ENCODE measurements around the gene ARHGAP1. TPM values are rescaled to one million over a fixed set of nuclear protein-coding genes. Genes with fewer than 3 reads are reported as not detected.

Gene ARHGAP1
- total RNA-seq, 1 experiment from 2014 or later = 43.5 TPM

DNA sequence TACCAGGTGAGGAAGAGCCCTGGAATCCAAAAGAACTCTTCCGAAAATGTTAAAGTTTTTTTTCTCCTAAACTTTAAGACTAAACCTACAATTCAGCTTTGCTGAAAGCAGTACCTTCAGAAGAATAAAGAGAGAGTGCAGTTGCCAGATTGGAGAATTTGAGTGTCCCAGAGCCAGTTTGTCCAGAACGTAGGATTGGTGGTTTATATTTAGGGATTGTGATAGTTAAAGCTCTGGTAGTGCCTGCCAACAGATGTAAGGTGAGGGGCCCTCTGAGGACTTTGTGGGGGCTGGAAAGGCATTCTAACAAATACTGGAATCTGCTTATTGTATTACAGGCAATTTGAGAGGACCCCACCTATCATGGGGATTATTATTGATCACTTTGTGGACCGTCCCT is 43.2 kb downstream of the ARHGAP1 start:
- Histone ChIP-seq H3K9me3 (ENCODE audit: control insufficient read depth, insufficient read depth, low read depth, low read length) (no peaks in the 10 kb centered on the region), H3K4me3 (ENCODE audit: low read depth in 2 of 2, low read length in 2 of 2) (no peak overlapping the region), H3K36me3 (ENCODE audit: control insufficient read depth, insufficient read depth, low read length) (no peaks in the 10 kb centered on the region; the same call in 1 of the 2 replicates), H3K27me3 (ENCODE audit: control insufficient read depth, insufficient read depth, low read length) (no peaks in the 10 kb centered on the region), H3K4me1 (ENCODE audit: control insufficient read depth, insufficient read depth, low read length) (no peaks in the 10 kb centered on the region), H3K27ac (ENCODE audit: low read length) (no peak overlapping the region)
- DNase-seq (ENCODE audit: low read depth, low spot score) (no peak), ATAC-seq (no peak)
- CTCF ChIA-PET = no interaction called here
- intact Hi-C loops (cut with micrococcal nuclease; ENCODE audit: unreplicated experiment) = no loop called here
- POLR2A ChIA-PET = no interaction called here
- TF ChIP-seq TCF7L2 (IDR thresholded peaks at IDR 0.05; ENCODE audit: low read depth, low read length) (no peak), POLR2AphosphoS5 (IDR thresholded peaks at IDR 0.05; ENCODE audit: low read depth, low read length) (no peak), SIN3A (IDR thresholded peaks at IDR 0.05; ENCODE audit: borderline replicate concordance, insufficient read depth, low read depth, low read length) (no peak)
- TF ChIP-seq, protein P1, sequence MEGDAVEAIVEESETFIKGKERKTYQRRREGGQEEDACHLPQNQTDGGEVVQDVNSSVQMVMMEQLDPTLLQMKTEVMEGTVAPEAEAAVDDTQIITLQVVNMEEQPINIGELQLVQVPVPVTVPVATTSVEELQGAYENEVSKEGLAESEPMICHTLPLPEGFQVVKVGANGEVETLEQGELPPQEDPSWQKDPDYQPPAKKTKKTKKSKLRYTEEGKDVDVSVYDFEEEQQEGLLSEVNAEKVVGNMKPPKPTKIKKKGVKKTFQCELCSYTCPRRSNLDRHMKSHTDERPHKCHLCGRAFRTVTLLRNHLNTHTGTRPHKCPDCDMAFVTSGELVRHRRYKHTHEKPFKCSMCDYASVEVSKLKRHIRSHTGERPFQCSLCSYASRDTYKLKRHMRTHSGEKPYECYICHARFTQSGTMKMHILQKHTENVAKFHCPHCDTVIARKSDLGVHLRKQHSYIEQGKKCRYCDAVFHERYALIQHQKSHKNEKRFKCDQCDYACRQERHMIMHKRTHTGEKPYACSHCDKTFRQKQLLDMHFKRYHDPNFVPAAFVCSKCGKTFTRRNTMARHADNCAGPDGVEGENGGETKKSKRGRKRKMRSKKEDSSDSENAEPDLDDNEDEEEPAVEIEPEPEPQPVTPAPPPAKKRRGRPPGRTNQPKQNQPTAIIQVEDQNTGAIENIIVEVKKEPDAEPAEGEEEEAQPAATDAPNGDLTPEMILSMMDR (IDR thresholded peaks at IDR 0.05) = no peak
- TF ChIP-seq, protein P2, sequence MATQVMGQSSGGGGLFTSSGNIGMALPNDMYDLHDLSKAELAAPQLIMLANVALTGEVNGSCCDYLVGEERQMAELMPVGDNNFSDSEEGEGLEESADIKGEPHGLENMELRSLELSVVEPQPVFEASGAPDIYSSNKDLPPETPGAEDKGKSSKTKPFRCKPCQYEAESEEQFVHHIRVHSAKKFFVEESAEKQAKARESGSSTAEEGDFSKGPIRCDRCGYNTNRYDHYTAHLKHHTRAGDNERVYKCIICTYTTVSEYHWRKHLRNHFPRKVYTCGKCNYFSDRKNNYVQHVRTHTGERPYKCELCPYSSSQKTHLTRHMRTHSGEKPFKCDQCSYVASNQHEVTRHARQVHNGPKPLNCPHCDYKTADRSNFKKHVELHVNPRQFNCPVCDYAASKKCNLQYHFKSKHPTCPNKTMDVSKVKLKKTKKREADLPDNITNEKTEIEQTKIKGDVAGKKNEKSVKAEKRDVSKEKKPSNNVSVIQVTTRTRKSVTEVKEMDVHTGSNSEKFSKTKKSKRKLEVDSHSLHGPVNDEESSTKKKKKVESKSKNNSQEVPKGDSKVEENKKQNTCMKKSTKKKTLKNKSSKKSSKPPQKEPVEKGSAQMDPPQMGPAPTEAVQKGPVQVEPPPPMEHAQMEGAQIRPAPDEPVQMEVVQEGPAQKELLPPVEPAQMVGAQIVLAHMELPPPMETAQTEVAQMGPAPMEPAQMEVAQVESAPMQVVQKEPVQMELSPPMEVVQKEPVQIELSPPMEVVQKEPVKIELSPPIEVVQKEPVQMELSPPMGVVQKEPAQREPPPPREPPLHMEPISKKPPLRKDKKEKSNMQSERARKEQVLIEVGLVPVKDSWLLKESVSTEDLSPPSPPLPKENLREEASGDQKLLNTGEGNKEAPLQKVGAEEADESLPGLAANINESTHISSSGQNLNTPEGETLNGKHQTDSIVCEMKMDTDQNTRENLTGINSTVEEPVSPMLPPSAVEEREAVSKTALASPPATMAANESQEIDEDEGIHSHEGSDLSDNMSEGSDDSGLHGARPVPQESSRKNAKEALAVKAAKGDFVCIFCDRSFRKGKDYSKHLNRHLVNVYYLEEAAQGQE (IDR thresholded peaks at IDR 0.05; ENCODE audit: insufficient read depth in 1 of 2, low read depth in 2 of 2, low read length in 1 of 2) = no peak
- no TSS peak for BruUV-seq (replicated peaks)
- in situ Hi-C loops (cut with HindIII; ENCODE audit: low pct_unique_long_range_greater_than_20kb, low sequenced_read_pairs) = no loop called here

DNA sequence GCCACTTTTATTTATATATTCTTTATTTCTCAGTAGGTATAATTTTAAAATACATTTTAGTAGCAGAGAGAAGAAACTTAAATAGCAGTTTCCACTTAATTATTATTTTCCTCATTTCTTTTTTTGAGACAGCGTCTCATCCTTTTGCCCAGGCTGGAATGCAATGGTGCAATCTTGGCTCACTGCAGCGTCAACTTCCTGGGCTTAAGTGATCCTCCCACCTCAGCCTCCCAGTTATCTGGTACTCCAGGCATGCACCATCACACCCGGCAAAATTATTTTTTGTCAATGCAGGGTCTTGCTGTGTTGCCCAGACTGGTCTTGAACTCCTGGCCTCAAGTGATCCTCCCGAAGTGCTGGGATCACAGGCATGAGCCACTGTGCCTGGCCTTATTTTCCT is 44.8 kb downstream of the ARHGAP1 start:
- H3K4me1 ChIP-seq (ENCODE audit: control insufficient read depth, insufficient read depth, low read length) = no peaks in the 10 kb centered on the region
- no peaks in the 10 kb centered on the region for H3K27me3 ChIP-seq (ENCODE audit: control insufficient read depth, insufficient read depth, low read length)
- BruUV-seq (replicated peaks) = no TSS peak
- H3K9me3 ChIP-seq (ENCODE audit: control insufficient read depth, insufficient read depth, low read depth, low read length) = no peaks in the 10 kb centered on the region
- ChIA-PET CTCF (no interaction called here), POLR2A (no interaction called here)
- no peak for DNase-seq (ENCODE audit: low read depth, low spot score)
- TF ChIP-seq, protein P1 (IDR thresholded peaks at IDR 0.05) = no peak
- TF ChIP-seq TCF7L2 (IDR thresholded peaks at IDR 0.05; ENCODE audit: low read depth, low read length) (no peak), SIN3A (IDR thresholded peaks at IDR 0.05; ENCODE audit: borderline replicate concordance, insufficient read depth, low read depth, low read length) (no peak), POLR2AphosphoS5 (IDR thresholded peaks at IDR 0.05; ENCODE audit: low read depth, low read length) (no peak)
- TF ChIP-seq, protein P2 (IDR thresholded peaks at IDR 0.05; ENCODE audit: insufficient read depth in 1 of 2, low read depth in 2 of 2, low read length in 1 of 2) = no peak
- in situ Hi-C loops (cut with HindIII; ENCODE audit: low pct_unique_long_range_greater_than_20kb, low sequenced_read_pairs) (no loop called here), intact Hi-C loops (cut with micrococcal nuclease; ENCODE audit: unreplicated experiment) (no loop called here)
- H3K36me3 ChIP-seq (ENCODE audit: control insufficient read depth, insufficient read depth, low read length) = no peaks in the 10 kb centered on the region; the same call in 1 of the 2 replicates
- no peak for ATAC-seq
- no peak overlapping the region for H3K4me3 ChIP-seq (ENCODE audit: low read depth in 2 of 2, low read length in 2 of 2)
- H3K27ac ChIP-seq (ENCODE audit: low read length) = no peak overlapping the region

Measured in Panc1 (cell line).